Measurements from ENCODE around the gene NXN.
"Not testable (repeated sequence)": the region's sequence is repeated elsewhere in the genome, so short reads cannot be mapped to it uniquely, and the experiment has no call there.

The NXN gene

GRCh38 chr17:981292-981658 lies 1.7 kb upstream of the NXN start:
- no peak for DNase-seq

GRCh38 chr17:980406-981291 lies 1.1 kb upstream of the NXN start:
- peak in 50 of 56 donors; percentile 10 to 83 (median 56) for DNase-seq

- DNase-seq = peak in 1 of 56 donors; percentile 60
Observed at GRCh38 chr17:979212-979538, 401 bp downstream of the NXN start.

- DNase-seq = peak in 1 of 56 donors; percentile 15
Observed at GRCh38 chr17:978103-979093, 1.2 kb downstream of the NXN start.

- no peak for DNase-seq
Observed at GRCh38 chr17:977166-977565, 2.4 kb downstream of the NXN start.

- no peak for DNase-seq
Observed at GRCh38 chr17:976312-976711, 3.3 kb downstream of the NXN start.

GRCh38 chr17:975371-975915 lies 4.1 kb downstream of the NXN start:
- peak in 13 of 56 donors; percentile 2 to 58 (median 14) for DNase-seq

- not testable (repeated sequence) for DNase-seq
Observed at GRCh38 chr17:974778-975177, 4.8 kb downstream of the NXN start.

GRCh38 chr17:973053-973452 lies 6.5 kb downstream of the NXN start:
- no peak for DNase-seq

GRCh38 chr17:971861-972260 lies 7.7 kb downstream of the NXN start:
- DNase-seq = not testable (repeated sequence)

- DNase-seq = no peak
Observed at GRCh38 chr17:970364-970763, 9.2 kb downstream of the NXN start.

- no peak for DNase-seq
Observed at GRCh38 chr17:969811-970355, 9.7 kb downstream of the NXN start.

- no peak for DNase-seq
Observed at GRCh38 chr17:968812-969730, 10.5 kb downstream of the NXN start.

GRCh38 chr17:967122-967521 lies 12.5 kb downstream of the NXN start:
- DNase-seq = no peak

GRCh38 chr17:965311-965989 lies 14.1 kb downstream of the NXN start:
- DNase-seq = peak in 1 of 56 donors; percentile 28

- no peak for DNase-seq
Observed at GRCh38 chr17:964876-965275, 14.7 kb downstream of the NXN start.

- no peak for DNase-seq
Observed at GRCh38 chr17:962670-963069, 16.9 kb downstream of the NXN start.

- no peak for DNase-seq
Observed at GRCh38 chr17:962166-962565, 17.4 kb downstream of the NXN start.

GRCh38 chr17:958712-959451 lies 20.7 kb downstream of the NXN start:
- DNase-seq = no peak
